Stimulated activated naive CD8-positive, alpha-beta T cell treated with anti-CD3 and anti-CD28 coated beads, Interleukin-15, Interleukin-2, amounts not matched to agents 100 ng/mL and 50 ng/mL, for 24 hours (primary cell): ENCODE measurements around the gene GRB7.
A peak's percentile ranks its signal among the peaks of the same experiment; 100 is the strongest.
"Not testable (repeated sequence)": the region's sequence is repeated elsewhere in the genome, so short reads cannot be mapped to it uniquely, and the experiment has no call there.

ENCODE experiments used
- H3K27ac Mint-ChIP-seq: one replicate; pipeline ENCODE4 v1.8.0; 2021; ENCODE audit warnings: mild to moderate bottlenecking, mixed read lengths
- H3K27me3 Mint-ChIP-seq: one replicate; pipeline ENCODE4 v1.8.0; 2021; ENCODE audit warnings: mixed read lengths
- H3K36me3 Mint-ChIP-seq: one replicate; pipeline ENCODE4 v1.8.0; 2021; ENCODE audit warnings: low read depth, mixed read lengths
- H3K4me1 Mint-ChIP-seq: one replicate; pipeline ENCODE4 v1.8.0; 2021; ENCODE audit warnings: low read depth, mixed read lengths
- H3K4me3 Mint-ChIP-seq: one replicate; pipeline ENCODE4 v1.8.0; 2021; ENCODE audit warnings: mild to moderate bottlenecking, mixed read lengths
- H3K9me3 Mint-ChIP-seq: one replicate; pipeline ENCODE4 v1.8.0; 2021; ENCODE audit warnings: mixed read lengths

Gene GRB7

DNA sequence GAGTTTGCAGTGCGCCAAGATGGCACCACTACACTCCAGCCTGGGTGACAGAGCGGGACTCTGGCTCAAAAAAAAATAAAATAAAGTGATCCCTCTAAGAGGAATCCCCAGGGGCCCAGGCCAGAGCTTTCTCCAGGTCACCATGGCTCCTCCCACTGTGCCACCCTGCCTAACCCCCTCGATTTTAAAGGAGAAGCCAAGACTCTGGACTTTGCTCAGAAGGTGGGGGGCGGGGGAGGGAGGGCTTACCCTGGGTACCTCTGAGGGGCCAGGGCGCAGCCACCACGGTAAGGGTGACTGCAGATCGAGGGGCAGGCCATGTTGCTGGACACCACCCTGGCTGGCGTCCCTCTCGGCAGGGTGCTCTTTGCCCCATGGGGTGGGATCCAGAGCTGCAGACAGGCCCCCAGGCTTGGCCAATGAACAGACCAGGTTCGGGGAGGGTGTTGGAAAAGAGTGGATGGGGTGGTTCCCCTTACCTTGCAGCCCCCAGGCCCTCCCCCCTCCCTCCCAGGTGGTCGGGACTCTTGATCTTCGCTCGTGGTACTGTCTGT is 455 bp upstream of the GRB7 start:
- H3K27me3 Mint-ChIP-seq: no peaks in the 10 kb centered on the region
- no peak overlapping the region for H3K4me3 Mint-ChIP-seq

GRCh38 chr17:39738568-39738901 is 797 bp downstream of the GRB7 start:
- Mint-ChIP-seq H3K4me3 (peak overlapping the region; percentile 68), H3K27me3 (no peaks in the 10 kb centered on the region), H3K36me3 (no peaks in the 10 kb centered on the region), H3K4me1 (peaks cover 28% of the 10 kb centered on the region), H3K27ac (peak overlapping the region; percentile 45), H3K9me3 (no peaks in the 10 kb centered on the region)

More for the DNA sequence above, 455 bp upstream of the GRB7 start:
- Mint-ChIP-seq H3K9me3 (no peaks in the 10 kb centered on the region), H3K4me1 (peaks cover 28% of the 10 kb centered on the region), H3K36me3 (no peaks in the 10 kb centered on the region), H3K27ac (no peak overlapping the region)

DNA sequence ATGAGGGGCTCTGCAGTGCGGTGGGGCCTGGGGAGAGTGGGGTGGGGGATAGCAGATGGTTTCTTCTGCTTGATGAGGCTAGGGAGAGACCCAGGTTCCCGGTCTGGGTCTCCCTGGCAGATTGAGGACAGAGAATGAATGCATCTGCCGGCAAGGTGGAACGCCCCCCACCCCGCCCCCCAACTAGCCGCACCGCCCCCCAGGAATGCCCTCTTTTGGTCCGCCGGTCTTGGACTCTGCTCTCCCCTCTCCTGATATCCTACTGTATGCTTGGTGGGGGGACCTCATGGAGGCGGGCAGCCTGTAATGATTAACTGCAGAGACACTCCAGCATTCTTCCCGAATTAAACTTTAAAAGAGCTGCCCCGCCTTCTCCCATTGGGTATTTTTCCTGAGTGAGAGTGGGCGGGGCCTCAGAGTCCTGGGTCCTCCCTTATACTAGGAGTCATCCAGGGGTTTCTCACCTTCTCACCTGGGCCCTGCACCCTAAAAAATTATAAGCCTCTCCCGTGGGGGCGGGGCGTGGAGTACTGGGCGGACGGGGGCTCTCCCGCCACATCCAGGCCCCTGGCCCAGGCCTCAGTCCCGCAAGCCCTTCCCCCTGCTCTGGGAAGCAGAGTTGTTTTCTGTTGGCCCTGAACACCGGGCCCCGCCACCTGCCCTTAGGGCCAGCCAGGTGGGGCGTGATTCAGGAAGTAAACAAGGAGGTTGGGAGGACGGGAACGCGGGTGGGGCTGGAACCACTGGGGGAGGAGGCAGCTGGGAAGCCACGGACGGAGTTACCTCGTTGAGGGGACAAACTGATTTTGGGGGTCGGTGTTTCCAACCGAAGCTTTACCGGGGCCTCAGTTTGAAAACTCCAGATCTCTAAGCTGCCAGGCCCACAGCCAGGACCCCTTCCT is 1.5 kb downstream of the GRB7 start:
- Mint-ChIP-seq H3K9me3 (no peaks in the 10 kb centered on the region), H3K4me1 (peaks cover 28% of the 10 kb centered on the region), H3K36me3 (no peaks in the 10 kb centered on the region), H3K4me3 (peak overlapping the region; percentile 68), H3K27ac (no peak overlapping the region), H3K27me3 (no peaks in the 10 kb centered on the region)

DNA sequence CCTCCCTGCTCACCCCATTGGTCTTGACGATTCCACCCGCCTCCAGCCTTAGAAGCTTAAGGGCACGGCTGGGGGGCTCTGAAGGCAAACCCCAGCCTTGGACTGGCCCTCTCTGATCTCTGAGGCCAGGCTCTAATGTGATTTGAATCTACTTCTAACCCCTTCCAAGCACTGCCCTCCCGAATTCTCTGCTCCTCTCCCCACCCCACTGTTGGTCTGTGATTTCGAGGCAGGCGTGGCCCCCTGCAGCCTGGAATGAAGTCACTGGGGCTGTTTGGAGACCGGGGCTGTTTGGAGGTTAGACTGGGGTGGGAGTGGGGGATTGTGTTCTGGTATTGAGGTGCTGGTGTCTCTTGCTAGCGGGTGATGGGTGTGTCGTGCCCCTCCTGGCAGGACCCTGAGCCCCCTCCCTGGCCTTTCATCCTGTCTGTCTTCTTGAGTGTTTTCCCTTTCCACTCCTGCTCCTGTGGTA is 2.2 kb downstream of the GRB7 start:
- Mint-ChIP-seq H3K4me1 (peaks cover 28% of the 10 kb centered on the region), H3K36me3 (no peaks in the 10 kb centered on the region), H3K4me3 (no peak overlapping the region), H3K27ac (no peak overlapping the region), H3K9me3 (no peaks in the 10 kb centered on the region), H3K27me3 (no peaks in the 10 kb centered on the region)

DNA sequence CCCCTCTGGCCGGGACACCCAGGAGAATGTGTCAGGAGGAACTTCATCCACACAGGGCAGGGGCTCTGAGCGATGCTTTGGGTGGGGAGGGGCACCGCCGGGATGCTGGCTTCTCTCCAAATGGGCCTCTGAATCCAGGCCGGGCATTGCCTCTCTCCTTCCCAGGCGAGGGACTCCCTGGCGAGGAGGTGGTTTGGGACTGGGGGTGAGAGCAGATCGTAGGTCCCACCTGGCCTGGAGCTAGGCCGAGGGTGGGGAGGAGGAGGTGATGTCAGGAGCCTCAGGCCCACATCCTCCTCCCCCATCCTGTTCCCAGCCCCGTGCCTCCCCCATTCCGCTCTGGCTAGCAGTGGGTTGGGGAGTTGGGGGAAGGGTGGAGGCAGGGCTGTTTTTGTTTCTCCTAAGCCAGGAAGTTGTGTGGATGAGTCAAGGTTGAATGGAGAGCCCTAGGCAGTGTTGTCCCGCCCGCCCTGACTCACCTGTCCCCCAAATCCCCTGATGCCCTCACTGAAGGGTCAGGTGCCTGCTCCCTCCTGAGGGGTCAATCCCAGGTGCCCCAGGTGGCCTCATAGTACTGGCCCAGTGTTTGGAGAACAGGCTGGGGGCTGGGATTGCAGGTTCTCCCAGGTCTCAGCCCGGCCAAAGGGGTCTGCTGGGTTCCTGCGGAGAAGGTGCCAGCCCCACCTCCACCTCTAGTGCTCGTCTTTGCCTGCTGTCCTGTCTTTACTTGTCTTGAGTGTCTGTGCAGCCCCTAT is 2.8 kb downstream of the GRB7 start:
- H3K27ac Mint-ChIP-seq: no peak overlapping the region
- no peaks in the 10 kb centered on the region for H3K27me3 Mint-ChIP-seq
- H3K4me3 Mint-ChIP-seq: no peak overlapping the region
- no peaks in the 10 kb centered on the region for H3K9me3 Mint-ChIP-seq
- H3K4me1 Mint-ChIP-seq: peaks cover 28% of the 10 kb centered on the region
- no peaks in the 10 kb centered on the region for H3K36me3 Mint-ChIP-seq

- Mint-ChIP-seq H3K27ac (no peak overlapping the region), H3K27me3 (no peaks in the 10 kb centered on the region), H3K4me3 (no peak overlapping the region), H3K36me3 (no peaks in the 10 kb centered on the region), H3K4me1 (peaks cover 28% of the 10 kb centered on the region), H3K9me3 (no peaks in the 10 kb centered on the region)
Observed at GRCh38 chr17:39742126-39742855, 4.6 kb downstream of the GRB7 start.

GRCh38 chr17:39742856-39743436 is 5.2 kb downstream of the GRB7 start:
- H3K27me3 Mint-ChIP-seq: no peaks in the 10 kb centered on the region
- no peak overlapping the region for H3K4me3 Mint-ChIP-seq
- H3K4me1 Mint-ChIP-seq: peaks cover 28% of the 10 kb centered on the region

DNA sequence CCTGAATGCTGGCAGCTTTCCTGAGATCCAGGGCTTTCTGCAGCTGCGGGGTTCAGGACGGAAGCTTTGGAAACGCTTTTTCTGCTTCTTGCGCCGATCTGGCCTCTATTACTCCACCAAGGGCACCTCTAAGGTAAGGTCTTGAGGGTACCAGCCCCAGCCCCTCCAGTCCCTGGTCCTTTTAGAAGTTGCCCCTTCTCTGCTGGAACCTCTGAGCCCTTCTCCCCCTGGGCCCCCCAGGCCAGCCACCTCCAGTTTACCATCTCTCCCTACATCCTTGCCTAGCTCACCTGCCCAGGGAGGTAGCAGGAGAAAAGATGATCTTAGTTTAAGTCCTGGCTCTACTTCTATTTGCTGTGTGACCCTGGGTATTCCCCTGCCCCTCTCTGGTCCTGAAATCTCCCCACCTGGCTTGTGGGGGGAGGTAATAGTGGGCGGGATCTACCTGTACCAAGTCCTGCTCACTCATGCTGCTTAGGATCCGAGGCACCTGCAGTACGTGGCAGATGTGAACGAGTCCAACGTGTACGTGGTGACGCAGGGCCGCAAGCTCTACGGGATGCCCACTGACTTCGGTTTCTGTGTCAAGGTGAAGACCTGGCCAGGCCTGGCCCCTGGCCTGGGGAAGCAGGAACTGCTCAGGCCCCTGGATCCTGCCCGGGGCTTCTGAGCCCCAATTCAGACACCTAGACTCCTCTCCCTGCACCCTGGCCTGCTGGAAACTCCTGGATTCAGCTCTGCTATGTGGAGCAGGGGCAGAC is 6.5 kb downstream of the GRB7 start:
- no peaks in the 10 kb centered on the region for H3K9me3 Mint-ChIP-seq
- no peaks in the 10 kb centered on the region for H3K27me3 Mint-ChIP-seq
- no peak overlapping the region for H3K27ac Mint-ChIP-seq
- H3K4me1 Mint-ChIP-seq: peaks cover 19% of the 10 kb centered on the region
- no peaks in the 10 kb centered on the region for H3K36me3 Mint-ChIP-seq
- no peak overlapping the region for H3K4me3 Mint-ChIP-seq

More at GRCh38 chr17:39742856-39743436, 5.2 kb downstream of the GRB7 start:
- H3K9me3 Mint-ChIP-seq: no peaks in the 10 kb centered on the region
- H3K27ac Mint-ChIP-seq: no peak overlapping the region
- no peaks in the 10 kb centered on the region for H3K36me3 Mint-ChIP-seq

DNA sequence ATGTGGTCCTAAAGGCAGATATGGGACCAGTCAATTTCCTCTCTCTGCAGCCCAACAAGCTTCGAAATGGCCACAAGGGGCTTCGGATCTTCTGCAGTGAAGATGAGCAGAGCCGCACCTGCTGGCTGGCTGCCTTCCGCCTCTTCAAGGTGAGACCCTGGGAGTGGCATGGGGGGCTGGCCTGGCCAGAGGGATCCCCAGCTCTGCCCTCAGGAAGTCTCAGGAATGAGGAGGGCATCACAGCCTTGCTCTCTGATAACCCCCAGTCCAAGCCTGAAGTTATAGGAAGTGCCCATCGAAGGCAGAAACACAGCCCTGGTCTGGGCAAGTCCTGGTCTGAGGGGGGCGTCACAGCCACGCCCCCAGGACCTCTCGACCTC is 7.1 kb downstream of the GRB7 start:
- peaks cover 13% of the 10 kb centered on the region for H3K4me1 Mint-ChIP-seq
- no peak overlapping the region for H3K27ac Mint-ChIP-seq
- no peak overlapping the region for H3K4me3 Mint-ChIP-seq
- H3K27me3 Mint-ChIP-seq: no peaks in the 10 kb centered on the region
- H3K9me3 Mint-ChIP-seq: no peaks in the 10 kb centered on the region
- H3K36me3 Mint-ChIP-seq: no peaks in the 10 kb centered on the region

GRCh38 chr17:39745335-39746144 is 7.8 kb downstream of the GRB7 start:
- H3K36me3 Mint-ChIP-seq: no peaks in the 10 kb centered on the region
- no peaks in the 10 kb centered on the region for H3K9me3 Mint-ChIP-seq
- no peak overlapping the region for H3K27ac Mint-ChIP-seq
- H3K4me1 Mint-ChIP-seq: peaks cover 6% of the 10 kb centered on the region
- no peaks in the 10 kb centered on the region for H3K27me3 Mint-ChIP-seq
- H3K4me3 Mint-ChIP-seq: no peak overlapping the region

DNA sequence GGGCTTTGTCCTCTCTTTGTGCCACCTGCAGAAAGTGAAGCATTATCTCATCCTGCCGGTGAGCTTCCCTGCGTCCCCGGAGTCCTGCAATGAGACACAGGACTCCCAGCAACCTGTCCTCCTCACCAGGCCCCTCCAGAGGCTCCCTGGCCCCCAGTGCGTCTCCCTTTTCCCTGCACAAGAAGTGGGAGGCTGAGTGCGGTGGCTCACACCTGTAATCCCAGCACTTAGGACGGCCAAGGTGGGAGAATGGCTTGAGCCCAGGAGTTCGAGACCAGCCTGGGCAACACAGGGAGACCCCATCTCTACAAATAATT is 8.4 kb downstream of the GRB7 start:
- H3K36me3 Mint-ChIP-seq: no peaks in the 10 kb centered on the region
- no peaks in the 10 kb centered on the region for H3K27me3 Mint-ChIP-seq
- no peak overlapping the region for H3K27ac Mint-ChIP-seq
- peaks cover 2% of the 10 kb centered on the region for H3K4me1 Mint-ChIP-seq
- no peaks in the 10 kb centered on the region for H3K9me3 Mint-ChIP-seq
- no peak overlapping the region for H3K4me3 Mint-ChIP-seq

DNA sequence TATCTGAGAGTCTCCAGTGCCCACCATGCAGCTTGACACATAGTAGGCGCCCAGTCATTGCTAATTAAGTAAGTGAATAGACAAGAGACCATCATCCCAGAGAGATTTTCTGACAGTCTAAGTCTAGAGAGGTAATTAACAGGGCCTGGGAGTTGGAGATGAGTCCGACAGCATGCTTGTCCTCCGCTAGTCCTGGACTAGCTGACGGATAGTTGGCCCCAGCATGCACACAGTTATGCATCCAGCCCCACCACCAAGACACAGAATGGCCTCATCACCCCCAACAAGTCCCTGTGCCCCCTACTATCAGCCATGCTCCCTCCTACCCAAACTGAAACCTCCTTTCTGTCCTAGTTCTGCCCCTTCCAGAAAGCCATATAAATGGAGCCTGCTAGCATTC is 10.0 kb downstream of the GRB7 start:
- Mint-ChIP-seq H3K9me3 (no peaks in the 10 kb centered on the region), H3K4me3 (no peak overlapping the region), H3K27me3 (no peaks in the 10 kb centered on the region), H3K4me1 (peaks cover 18% of the 10 kb centered on the region), H3K36me3 (no peaks in the 10 kb centered on the region), H3K27ac (no peak overlapping the region)

DNA sequence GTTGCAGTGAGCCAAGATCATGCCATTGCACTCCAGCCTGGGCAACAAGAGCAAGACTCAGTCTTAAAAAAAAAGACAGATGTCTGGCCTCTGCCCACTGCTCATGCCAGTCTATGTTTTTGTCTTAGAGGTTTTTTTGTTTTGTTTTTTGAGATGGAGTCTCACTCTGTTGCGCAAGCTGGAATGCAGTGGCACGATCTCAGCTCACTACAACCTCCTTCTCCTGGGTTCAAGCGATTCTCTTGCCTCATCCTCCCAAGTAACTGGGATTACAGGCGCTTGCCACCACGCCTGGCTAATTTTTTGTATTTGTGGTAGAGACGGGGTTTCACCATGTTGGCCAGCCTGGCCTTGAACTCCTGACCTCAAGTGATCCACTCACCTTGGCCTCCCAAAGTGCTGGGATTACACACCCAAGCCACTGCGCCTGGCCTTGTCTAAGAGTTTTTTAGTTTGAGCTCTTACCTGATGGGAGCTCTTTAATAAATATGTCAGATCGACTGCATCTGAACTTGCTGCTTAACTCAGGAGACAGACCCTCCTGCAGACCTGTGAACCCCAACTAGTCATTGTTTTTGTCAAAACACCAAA is 10.8 kb downstream of the GRB7 start:
- not testable (repeated sequence) for H3K9me3 Mint-ChIP-seq

More for the DNA sequence above, 10.8 kb downstream of the GRB7 start:
- not testable (repeated sequence) for H3K4me3 Mint-ChIP-seq, H3K27ac Mint-ChIP-seq, H3K36me3 Mint-ChIP-seq, H3K27me3 Mint-ChIP-seq
- peaks cover 26% of the 10 kb centered on the region for H3K4me1 Mint-ChIP-seq
